Upper lobe of left lung (tissue), 6 donors: Measurements from ENCODE around the gene CMIP. TPM values are rescaled to one million over a fixed set of nuclear protein-coding genes. Genes with fewer than 3 reads are reported as not detected.

ENCODE experiments used
- ATAC-seq, 2 donors: fragments of 200-7000 bp; cut with Tn5 transposase; one replicate each; pipeline ENCODE4 v1.9.1; 2022; ENCODE audit warnings: mild to moderate bottlenecking in 2 of 2, moderate library complexity in 2 of 2; ENCODE audit not compliant: low FRiP score in 2 of 2
- DNase-seq, 2 donors: peaks; one replicate each; pipeline ENCODE4 v3.0.0-alpha.2; 2019 to 2020
- H3K27ac ChIP-seq, 4 donors: fragments of 200-600 bp; sonication (generic); one replicate each; pipeline ENCODE4 v1.5.1; 2016 to 2019
- H3K27me3 ChIP-seq, 4 donors: fragments of 200-600 bp; sonication (generic); one replicate each; pipeline ENCODE4 v1.5.1; 2017 to 2019
- H3K36me3 ChIP-seq, 4 donors: fragments of 200-600 bp; sonication (generic); one replicate each; pipeline ENCODE4 v1.5.1; 2016 to 2019
- H3K4me1 ChIP-seq, 4 donors: fragments of 200-600 bp; sonication (generic); one replicate each; pipeline ENCODE4 v1.5.1; 2018 to 2019
- H3K4me3 ChIP-seq, 4 donors: fragments of 200-600 bp; sonication (generic); one replicate each; pipeline ENCODE4 v1.5.1; 2017 to 2019; ENCODE audit warnings: mild to moderate bottlenecking in 2 of 4, moderate library complexity in 1 of 4
- H3K9me3 ChIP-seq, 4 donors: fragments of 200-600 bp; sonication (generic); one replicate each; pipeline ENCODE4 v1.5.1; 2018 to 2019
- CTCF ChIP-seq, 6 experiments: fragments of 450-650 bp in 4 of 6; fragments of 200-600 bp in 2 of 6; sonication (generic) in 2 of 6; IDR thresholded peaks; one replicate each; pipeline ENCODE4 v1.5.1; 2016 to 2019; ENCODE audit warnings: antibody characterized with exemption in 6 of 6
- EP300 ChIP-seq, 4 donors: sonication (generic); formaldehyde crosslinking; IDR thresholded peaks; one replicate each; pipeline ENCODE4 v1.5.1; 2017; ENCODE audit warnings: antibody characterized with exemption in 4 of 4, control low read depth in 2 of 4
- POLR2A ChIP-seq, 4 donors: fragments of 450-650 bp; IDR thresholded peaks; one replicate each; pipeline ENCODE4 v1.5.1; 2016 to 2017; ENCODE audit warnings: antibody characterized with exemption in 4 of 4, mild to moderate bottlenecking in 2 of 4
- POLR2AphosphoS5 ChIP-seq, 2 donors: sonication (generic); formaldehyde crosslinking; IDR thresholded peaks; one replicate each; pipeline ENCODE4 v1.5.1; 2017; ENCODE audit warnings: antibody characterized with exemption in 2 of 2
- WGBS, 2 donors: methylation state at CpG; one replicate each; pipeline ENCODE4 v1.1.5; 2017 to 2018; 5-methylcytosine and 5-hydroxymethylcytosine counted together
- total RNA-seq, 6 donors: library from RNA; depleted of rRNA in 4 of 6; stranded (reverse); fragments of >200 nt in 4 of 6; gene quantifications; one replicate each; pipeline versions ENCODE4 v1.1.0 to v1.2.1, GENCODE V29; 2016 to 2021
- donor health status: DM: no; HTN: no; CAD: no; lungs with moderate emphysema.
- donor health status: DM: no; HTN: yes; CAD: no; lungs with severe emphysema.

CMIP gene
- total RNA-seq, 6 donors from 2014 or later = 48.3 to 109 (median 67.6) TPM

GRCh38 chr16:81598083-81598482 lies 153.5 kb downstream of the CMIP start:
- no peaks in the 10 kb centered on the region for H3K36me3 ChIP-seq
- H3K4me1 ChIP-seq = peaks cover 10 to 37% (median 21%) of the 10 kb centered on the region in 4 donors
- no peak overlapping the region for H3K27ac ChIP-seq
- H3K9me3 ChIP-seq = no peaks in the 10 kb centered on the region
- 86 to 92% methylated on average over 12 of the region's 12 CpGs for WGBS, 2 donors
- no peak for ATAC-seq
- no peaks in the 10 kb centered on the region for H3K27me3 ChIP-seq
- H3K4me3 ChIP-seq = no peak overlapping the region
- no peak for DNase-seq
- TF ChIP-seq POLR2A (IDR thresholded peaks at IDR 0.05) (no peak), CTCF (IDR thresholded peaks at IDR 0.05) (no peak), EP300 (IDR thresholded peaks at IDR 0.05) (no peak), POLR2AphosphoS5 (IDR thresholded peaks at IDR 0.05) (no peak)

DNA sequence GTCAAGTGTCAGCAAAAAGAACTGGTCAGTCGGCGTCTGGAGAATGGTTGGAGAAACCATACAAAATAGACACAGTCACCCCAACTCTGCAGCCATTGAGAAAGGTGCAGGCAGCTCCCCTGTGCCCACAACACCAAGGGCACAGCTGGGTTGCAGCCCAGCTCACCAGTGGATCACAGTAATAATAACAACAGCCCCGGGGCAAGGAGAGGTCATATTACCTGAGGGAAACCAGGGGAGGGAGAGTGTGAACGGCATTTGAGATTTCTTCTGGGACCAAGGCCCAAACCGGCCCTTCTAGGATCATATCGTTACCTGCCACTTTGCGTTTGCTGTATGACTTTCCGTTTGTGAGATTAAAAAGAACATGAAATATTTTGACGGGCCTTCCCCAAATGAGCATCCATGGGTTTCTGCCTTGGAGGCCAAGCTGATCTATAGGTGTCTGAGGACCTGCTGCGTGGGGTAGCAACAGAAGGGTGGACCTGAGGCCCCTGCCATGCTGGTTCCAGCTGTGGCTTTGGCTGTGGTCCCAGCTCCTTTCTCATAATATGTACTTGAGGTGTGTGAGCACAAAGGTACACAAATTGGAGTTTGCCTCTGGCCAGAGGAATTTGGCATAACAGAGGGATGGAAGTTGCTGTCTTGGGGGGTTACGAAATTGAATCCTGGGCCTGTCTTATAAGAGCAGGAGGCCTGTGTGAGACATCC lies 154.6 kb downstream of the CMIP start:
- TF ChIP-seq EP300 (IDR thresholded peaks at IDR 0.05) = no peak
- no peak for TF ChIP-seq CTCF (IDR thresholded peaks at IDR 0.05)
- no peak for TF ChIP-seq POLR2A (IDR thresholded peaks at IDR 0.05)
- no peak for TF ChIP-seq POLR2AphosphoS5 (IDR thresholded peaks at IDR 0.05)
- Histone ChIP-seq H3K9me3 (no peaks in the 10 kb centered on the region), H3K27ac (peak overlapping the region in 3 of 4 donors; percentile 8 to 52 (median 42)), H3K4me1 (peaks cover 10 to 37% (median 21%) of the 10 kb centered on the region in 4 donors), H3K4me3 (no peak overlapping the region), H3K27me3 (no peaks in the 10 kb centered on the region), H3K36me3 (no peaks in the 10 kb centered on the region)
- 68 to 83% methylated on average over 11 of the region's 11 CpGs for WGBS, 2 donors
- ATAC-seq = peak in 1 of 2 donors; percentile 31
- peak in 1 of 2 donors; percentile 73 for DNase-seq

DNA sequence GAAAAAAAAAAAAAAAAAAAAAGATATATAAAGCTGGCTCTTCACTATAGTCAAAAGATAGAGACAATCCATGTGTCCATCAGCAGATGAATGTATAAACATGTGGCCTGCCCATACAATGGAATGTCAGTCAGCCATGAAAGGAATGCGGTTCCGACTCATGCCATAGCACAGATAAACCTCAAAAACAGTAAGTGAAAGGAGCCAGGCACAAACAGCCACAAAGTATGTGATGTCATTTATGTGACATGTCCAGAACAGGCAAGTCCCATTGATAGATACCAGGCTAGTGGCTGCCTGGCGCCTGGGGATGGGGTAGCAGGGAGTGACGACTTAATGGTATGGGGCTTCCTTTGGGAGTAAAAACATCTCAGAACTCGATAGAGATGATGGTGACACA lies 155.7 kb downstream of the CMIP start:
- Histone ChIP-seq H3K4me3 (no peak overlapping the region), H3K9me3 (no peaks in the 10 kb centered on the region), H3K36me3 (no peaks in the 10 kb centered on the region), H3K4me1 (peaks cover 10 to 37% (median 21%) of the 10 kb centered on the region in 4 donors), H3K27me3 (no peaks in the 10 kb centered on the region), H3K27ac (peak overlapping the region in 2 of 4 donors; percentile 1 to 51)
- ATAC-seq (no peak), DNase-seq (no peak)
- WGBS, 2 donors = 65 to 72% methylated on average over 5 of the region's 5 CpGs
- TF ChIP-seq POLR2AphosphoS5 (IDR thresholded peaks at IDR 0.05) (no peak), CTCF (IDR thresholded peaks at IDR 0.05) (no peak), EP300 (IDR thresholded peaks at IDR 0.05) (peak in 1 of 4 donors; percentile 2), POLR2A (IDR thresholded peaks at IDR 0.05) (no peak)

GRCh38 chr16:81601008-81601428 lies 156.4 kb downstream of the CMIP start:
- Histone ChIP-seq H3K36me3 (no peaks in the 10 kb centered on the region), H3K4me3 (no peak overlapping the region), H3K27me3 (no peaks in the 10 kb centered on the region), H3K9me3 (no peaks in the 10 kb centered on the region), H3K27ac (peak overlapping the region in 3 of 4 donors; percentile 1 to 51 (median 21)), H3K4me1 (peaks cover 10 to 37% (median 21%) of the 10 kb centered on the region in 4 donors)
- ATAC-seq (no peak), DNase-seq (no peak)
- TF ChIP-seq POLR2A (IDR thresholded peaks at IDR 0.05) (no peak), EP300 (IDR thresholded peaks at IDR 0.05) (no peak), POLR2AphosphoS5 (IDR thresholded peaks at IDR 0.05) (no peak), CTCF (IDR thresholded peaks at IDR 0.05) (no peak)
- 67 to 72% methylated on average over 7 to 9 of the region's 9 CpGs for WGBS, 2 donors
